H1 (cell line): Measurements from ENCODE around the gene FAM171A1. TPM values are rescaled to one million over a fixed set of nuclear protein-coding genes. Genes with fewer than 3 reads are reported as not detected.
A peak's percentile ranks its signal among the peaks of the same experiment; 100 is the strongest.
"Not testable (repeated sequence)": the region's sequence is repeated elsewhere in the genome, so short reads cannot be mapped to it uniquely, and the experiment has no call there.

Source experiments
- CTCF ChIA-PET: fragments of 300-600 bp; sonication (Branson Sonifier 250); formaldehyde crosslinking; loops from one replicate; lab custom pipeline; 2021; ENCODE audit not compliant: partially characterized antibody; lab: Charles Lee
- POLR2A ChIA-PET: fragments of 300-600 bp; sonication (Branson Sonifier 250); formaldehyde crosslinking; loops from one replicate; lab custom pipeline; 2021; ENCODE audit warnings: inconsistent platforms; ENCODE audit not compliant: partially characterized antibody; lab: Charles Lee
- DNase-seq, 2 experiments: peaks; one replicate each; pipeline versions ENCODE4 v3.0.0 to v3.0.0-alpha.2; 2010 to 2022; ENCODE audit warnings: low spot score in 2 of 2, low read depth in 1 of 2, mixed read lengths in 1 of 2
- FAIRE-seq: peaks from 2 replicates; lab custom pipeline; 2011; peaks lifted over from hg19 to GRCh38; lab: Jason Lieb, UNC
- H2AFZ ChIP-seq: 2 replicates; pipeline ENCODE4 v1.8.1; 2012; ENCODE audit warnings: low read length, inconsistent platforms
- H2AK5ac ChIP-seq: 2 replicates; pipeline ENCODE4 v1.6.1; 2013; ENCODE audit warnings: low read depth, low read length
- H2BK120ac ChIP-seq: replicated peaks from 2 replicates; pipeline ENCODE3; 2013; ENCODE audit warnings: low read depth, low read length, inconsistent platforms
- H2BK12ac ChIP-seq: 2 replicates; pipeline ENCODE4 v1.6.1; 2013; ENCODE audit warnings: low read depth, low read length
- H2BK15ac ChIP-seq: 2 replicates; pipeline ENCODE4 v1.6.1; 2013; ENCODE audit warnings: low read length
- H2BK20ac ChIP-seq: 2 replicates; pipeline ENCODE4 v1.6.1; 2013; ENCODE audit warnings: low read length
- H2BK5ac ChIP-seq: 2 replicates; pipeline ENCODE4 v1.6.1; 2013; ENCODE audit warnings: low read depth, low read length
- H3K14ac ChIP-seq: 2 replicates; pipeline ENCODE4 v1.6.1; 2013; ENCODE audit warnings: inconsistent platforms; ENCODE audit not compliant: insufficient read length
- H3K18ac ChIP-seq: 2 replicates; pipeline ENCODE4 v1.6.1; 2013; ENCODE audit warnings: low read length; ENCODE audit errors: extremely low read depth
- H3K23ac ChIP-seq: 2 replicates; pipeline ENCODE4 v1.6.1; 2013; ENCODE audit warnings: inconsistent platforms; ENCODE audit not compliant: insufficient read length
- H3K23me2 ChIP-seq: 2 replicates; pipeline ENCODE4 v1.6.1; 2013; ENCODE audit warnings: low read depth, low read length
- H3K27ac ChIP-seq: 2 replicates; pipeline ENCODE4 v1.6.1; 2011; ENCODE audit warnings: low read depth, low read length, inconsistent platforms
- H3K27me3 ChIP-seq, 4 experiments: replicated peaks in 1 of 4; 1 replicate in 1 of 4; 2 replicates in 3 of 4; pipeline versions ENCODE4 v1.6.1 to v1.8.1; 2011 to 2013; ENCODE audit warnings: low read length in 3 of 4, mild to moderate bottlenecking in 3 of 4, inconsistent platforms in 2 of 4, mixed read lengths in 2 of 4, moderate library complexity in 1 of 4; ENCODE audit not compliant: control insufficient read depth in 3 of 4, insufficient read depth in 3 of 4; ENCODE audit errors: extremely low read depth in 1 of 4
- H3K36me3 ChIP-seq, 4 experiments: 2 replicates each; pipeline versions ENCODE4 v1.6.1 to v1.8.1; 2011 to 2013; ENCODE audit warnings: mild to moderate bottlenecking in 4 of 4, low read length in 3 of 4, moderate library complexity in 2 of 4, control low read depth in 1 of 4, inconsistent platforms in 1 of 4; ENCODE audit not compliant: insufficient read depth in 4 of 4, control insufficient read depth in 2 of 4
- H3K4ac ChIP-seq: replicated peaks from 2 replicates; pipeline ENCODE3; 2013; ENCODE audit warnings: low read length, low read depth, mixed read lengths, inconsistent platforms; ENCODE audit not compliant: insufficient read length
- H3K4me1 ChIP-seq, 4 experiments: replicated peaks in 1 of 4; 1 replicate in 1 of 4; 2 replicates in 3 of 4; pipeline versions ENCODE4 v1.6.1 to v1.8.1; 2011 to 2013; ENCODE audit warnings: low read length in 3 of 4, inconsistent platforms in 2 of 4, mixed read lengths in 1 of 4; ENCODE audit not compliant: insufficient read depth in 4 of 4, control insufficient read depth in 3 of 4
- H3K4me2 ChIP-seq, 2 experiments: 2 replicates each; pipeline versions ENCODE4 v1.6.1 to v1.8.1; 2011 to 2013; ENCODE audit warnings: low read depth in 2 of 2, low read length in 2 of 2, control low read depth in 1 of 2, inconsistent platforms in 1 of 2, mild to moderate bottlenecking in 1 of 2; ENCODE audit not compliant: insufficient read depth in 1 of 2
- H3K4me3 ChIP-seq, 4 experiments: fragments of 200-600, 300-600 bp in 1 of 4; sonication (generic), shearing (Covaris generic), sonication (Bioruptor Twin) in 1 of 4; 2 replicates each; pipeline versions ENCODE4 v1.5.1 to v1.8.1; 2011 to 2016; ENCODE audit warnings: low read length in 4 of 4, low read depth in 3 of 4, control low read depth in 2 of 4, inconsistent platforms in 2 of 4, mild to moderate bottlenecking in 2 of 4, mixed read lengths in 1 of 4, moderate library complexity in 1 of 4; ENCODE audit not compliant: insufficient read depth in 2 of 4; ENCODE audit errors: extremely low read depth in 1 of 4
- H3K56ac ChIP-seq: replicated peaks from 2 replicates; pipeline ENCODE3; 2013; ENCODE audit warnings: low read depth, mild to moderate bottlenecking, mixed read lengths, low read length, inconsistent platforms; ENCODE audit not compliant: insufficient read length
- H3K79me1 ChIP-seq: 2 replicates; pipeline ENCODE4 v1.6.1; 2013; ENCODE audit warnings: low read depth, low read length, control low read depth
- H3K79me2 ChIP-seq, 2 experiments: 2 replicates each; pipeline versions ENCODE4 v1.6.1 to v1.8.1; 2012 to 2013; ENCODE audit warnings: low read length in 2 of 2, mild to moderate bottlenecking in 2 of 2, inconsistent platforms in 1 of 2; ENCODE audit not compliant: insufficient read depth in 2 of 2, control insufficient read depth in 1 of 2
- H3K9ac ChIP-seq, 4 experiments: replicated peaks in 1 of 4; 1 replicate in 1 of 4; 2 replicates in 3 of 4; pipeline versions ENCODE4 v1.6.1 to v1.8.1; 2011 to 2013; ENCODE audit warnings: low read depth in 3 of 4, low read length in 3 of 4, control low read depth in 2 of 4, mild to moderate bottlenecking in 2 of 4, moderate library complexity in 2 of 4, inconsistent platforms in 1 of 4; ENCODE audit errors: extremely low read depth in 1 of 4
- H3K9me3 ChIP-seq, 2 experiments: 2 replicates each; pipeline versions ENCODE4 v1.6.1 to v1.8.1; 2012 to 2013; ENCODE audit warnings: mild to moderate bottlenecking in 2 of 2, moderate library complexity in 2 of 2, control low read depth in 1 of 2, inconsistent platforms in 1 of 2, low read depth in 1 of 2, low read length in 1 of 2, mixed read lengths in 1 of 2; ENCODE audit not compliant: insufficient read depth in 2 of 2
- H4K20me1 ChIP-seq, 2 experiments: replicated peaks in 1 of 2; 2 replicates each; pipeline versions ENCODE3 to v1.8.1; 2011 to 2013; ENCODE audit warnings: inconsistent platforms in 2 of 2, low read length in 2 of 2, mild to moderate bottlenecking in 1 of 2; ENCODE audit not compliant: insufficient read depth in 2 of 2, control insufficient read depth in 1 of 2
- H4K5ac ChIP-seq: 2 replicates; pipeline ENCODE4 v1.6.1; 2013; ENCODE audit warnings: low read length, low read depth, mixed read lengths, inconsistent platforms; ENCODE audit not compliant: insufficient read length
- H4K8ac ChIP-seq: 2 replicates; pipeline ENCODE4 v1.8.0; 2013; ENCODE audit warnings: mild to moderate bottlenecking, moderate library complexity, low read length, inconsistent platforms; ENCODE audit not compliant: insufficient read depth; ENCODE audit errors: extremely low read depth
- H4K91ac ChIP-seq: replicated peaks from 2 replicates; pipeline ENCODE3; 2013; ENCODE audit warnings: low read length, mixed read lengths, inconsistent platforms; ENCODE audit not compliant: insufficient read length
- WGBS, 2 experiments: shearing (Covaris generic) in 1 of 2; methylation state at CpG; one replicate each; pipeline versions ENCODE4 v1.1.6 to v1.1.7; 2013 to 2015; ENCODE audit warnings: low lambda C conversion rate in 2 of 2, mixed read lengths in 2 of 2, inconsistent platforms in 1 of 2, low coverage in 1 of 2, missing lambda C conversion rate in 1 of 2; ENCODE audit not compliant: insufficient replicate concordance in 2 of 2, insufficient coverage in 1 of 2, insufficient read length in 1 of 2; ENCODE audit errors: extremely low coverage in 1 of 2, missing lambda C conversion rate in 1 of 2; 5-methylcytosine and 5-hydroxymethylcytosine counted together
- polyA plus RNA-seq, 7 experiments: library from polyadenylated mRNA; depleted of rRNA in 3 of 7; stranded (reverse) in 5 of 7; unstranded in 2 of 7; fragments of >200 nt in 5 of 7; fragments of 200-250 nt in 2 of 7; gene quantifications; 1 replicate in 5 of 7; 2 replicates in 1 of 7; 4 replicates in 1 of 7; pipeline versions ENCODE4 v1.2.1 to v1.2.3, GENCODE V29; 2011 to 2013; ENCODE audit warnings: missing spikeins in 2 of 7, mixed read lengths in 2 of 7
- total RNA-seq: library from RNA; stranded (reverse); fragmentation: NEBNext Ultra II Directional; extraction: Animal tissue kit (Norgen Biotek cat#: 25700); gene quantifications from 2 replicates; pipeline ENCODE4 v1.2.1, GENCODE V29; 2021

The FAM171A1 gene
- total and polyA plus RNA-seq, 2 of the 8 experiments (the other 6 are each of a cell fraction or from before 2014, with no cell fraction given), result 26.6 to 42.1 TPM

- not testable (repeated sequence) for H2AFZ ChIP-seq, H2BK120ac ChIP-seq, H3K4me3 ChIP-seq, FAIRE-seq, H3K56ac ChIP-seq, H4K20me1 ChIP-seq, H4K8ac ChIP-seq, DNase-seq, H4K91ac ChIP-seq, H3K27me3 ChIP-seq, H3K23me2 ChIP-seq, H3K14ac ChIP-seq, H3K4me1 ChIP-seq, H2BK20ac ChIP-seq, H3K27ac ChIP-seq, H3K9ac ChIP-seq, H3K18ac ChIP-seq, H3K23ac ChIP-seq, H3K9me3 ChIP-seq, H2BK12ac ChIP-seq, H3K79me1 ChIP-seq, H3K4ac ChIP-seq, H2BK15ac ChIP-seq, H3K36me3 ChIP-seq, H3K4me2 ChIP-seq, H3K79me2 ChIP-seq, H4K5ac ChIP-seq
- ChIA-PET CTCF (interaction anchor here (1.0 to 1.5 kb wide), 3 partner anchors 9 to 52 kb away, joined by 3 to 4 read pairs (median 4); no protein-coding TSS in a partner anchor), POLR2A (interaction anchor here (1.1 kb wide), 1 partner anchor 35 kb away, joined by 3 read pairs; no protein-coding TSS in a partner anchor)
- H2AK5ac ChIP-seq, result peak overlapping the region; percentile 60; the same call in 1 of the 2 replicates
- 92% methylated on average over 8 of the region's 8 CpGs; no CpG with 5 or more reads in 1 of the 2 experiments for WGBS, 2 experiments
- H2BK5ac ChIP-seq, result 0 out of 2 replicates have a peak overlapping the region, but pooled peaks have one; percentile 57
These were observed 168.8 kb downstream of the FAM171A1 start for GRCh38 chr10:15202301-15202621.
